Uterus (tissue), 4 donors: Measurements from ENCODE around the gene MCTP1. TPM values are rescaled to one million over a fixed set of nuclear protein-coding genes. Genes with fewer than 3 reads are reported as not detected.
A peak's percentile ranks its signal among the peaks of the same experiment; 100 is the strongest.

Source experiments
- DNase-seq, 2 donors: peaks; one replicate each; pipeline ENCODE4 v3.0.0-alpha.2; 2019 to 2020
- H3K27ac ChIP-seq, 2 donors: fragments of 200-600 bp; sonication (generic); 1 replicate in 1 of 2; 2 replicates in 1 of 2; pipeline ENCODE4 v1.5.1; 2016 to 2018
- H3K27me3 ChIP-seq, 2 donors: fragments of 200-600 bp; sonication (generic); one replicate each; pipeline ENCODE4 v1.5.1; 2018 to 2019; ENCODE audit warnings: control low read depth in 1 of 2
- H3K36me3 ChIP-seq, 2 donors: fragments of 200-600 bp; sonication (generic); one replicate each; pipeline ENCODE4 v1.5.1; 2019; ENCODE audit warnings: control low read depth in 1 of 2
- H3K4me1 ChIP-seq, 2 donors: fragments of 200-600 bp; sonication (generic); one replicate each; pipeline ENCODE4 v1.5.1; 2018 to 2019; ENCODE audit warnings: control low read depth in 1 of 2
- H3K4me3 ChIP-seq, 2 donors: fragments of 200-600 bp; sonication (generic); 1 replicate in 1 of 2; 2 replicates in 1 of 2; pipeline ENCODE4 v1.5.1; 2018 to 2019; ENCODE audit warnings: mild to moderate bottlenecking in 1 of 2
- H3K9me3 ChIP-seq, 2 donors: fragments of 200-600 bp; sonication (generic); one replicate each; pipeline ENCODE4 v1.5.1; 2019; ENCODE audit warnings: control low read depth in 1 of 2
- POLR2A ChIP-seq, 2 donors: fragments of 450-650 bp; IDR thresholded peaks; one replicate each; pipeline ENCODE4 v1.6.1; 2016; ENCODE audit warnings: antibody characterized with exemption in 2 of 2, mild to moderate bottlenecking in 1 of 2, moderate library complexity in 1 of 2
- intact Hi-C: fragments of 100-400 bp; cut with DNase I; formaldehyde crosslinking; loops from one replicate; pipeline ENCODE4 v1.15.1; 2023; ENCODE audit warnings: low total_unique reads
- total RNA-seq, 4 donors: library from RNA; depleted of rRNA in 3 of 4; stranded (reverse); fragments of >200 nt in 3 of 4; gene quantifications; one replicate each; pipeline versions ENCODE4 v1.1.0 to v1.2.4, GENCODE V29; 2014 to 2023
- TF ChIP-seq, protein P1 (sequence below), 4 experiments: fragments of 200-600 bp in 2 of 4; fragments of 450-650 bp in 2 of 4; sonication (generic) in 2 of 4; IDR thresholded peaks; one replicate each; pipeline ENCODE4 v1.5.1; 2016 to 2019; ENCODE audit warnings: antibody characterized with exemption in 4 of 4, mild to moderate bottlenecking in 2 of 4, moderate library complexity in 1 of 4
- donor health status: DM: yes; HTN: yes; CAD: no.

The MCTP1 gene
- total RNA-seq, 4 donors from 2014 or later, result 25.3 to 114 (median 27.6) TPM

DNA sequence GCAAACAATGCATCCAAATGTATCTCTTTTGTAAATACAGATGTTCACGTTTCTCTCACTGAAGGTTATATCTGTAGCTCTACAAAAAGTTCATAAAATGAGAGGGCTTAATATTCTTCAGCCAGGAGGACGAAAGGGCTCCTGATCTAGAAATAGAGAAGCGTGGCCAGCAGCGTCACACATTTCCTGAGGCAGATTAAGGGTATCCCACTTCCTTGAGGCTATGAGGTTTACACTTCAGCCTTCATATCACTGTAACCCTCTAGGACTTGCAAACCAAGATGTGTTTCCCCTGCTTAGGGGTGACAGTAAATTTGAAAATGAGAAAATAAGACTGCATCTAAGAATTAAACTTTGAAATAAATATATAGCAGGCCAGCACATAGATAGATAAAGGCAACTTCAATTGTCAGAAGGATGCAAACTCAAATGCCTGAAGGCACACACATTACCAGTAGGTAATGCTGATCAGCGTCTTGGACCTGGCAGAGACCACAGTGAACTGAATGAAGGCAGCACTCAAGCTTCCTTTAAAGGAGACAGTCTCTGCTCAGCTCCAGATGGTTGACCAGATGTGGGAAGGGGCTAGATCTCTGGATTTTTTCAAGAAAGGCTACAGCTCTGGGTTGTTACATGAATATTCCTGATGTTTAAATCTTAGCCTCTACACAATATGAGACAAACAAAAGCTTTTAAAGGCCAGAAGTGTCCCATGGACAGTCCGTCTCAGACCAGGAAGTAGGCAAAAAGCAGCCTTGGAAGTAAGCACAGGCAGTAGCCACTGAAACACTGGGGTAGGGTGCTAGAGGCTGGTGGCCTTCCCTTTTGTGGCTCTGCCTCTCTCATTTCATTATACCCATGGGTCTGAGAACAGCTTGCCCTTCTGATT is 197.7 kb downstream of the MCTP1 start:
- Histone ChIP-seq H3K4me1 (no peaks in the 10 kb centered on the region), H3K4me3 (no peak overlapping the region), H3K27me3 (no peaks in the 10 kb centered on the region), H3K36me3 (no peaks in the 10 kb centered on the region), H3K9me3 (no peaks in the 10 kb centered on the region), H3K27ac (no peak overlapping the region)
- intact Hi-C loops, result no loop called here
- no peak for TF ChIP-seq POLR2A (IDR thresholded peaks at IDR 0.05)
- no peak for DNase-seq

DNA sequence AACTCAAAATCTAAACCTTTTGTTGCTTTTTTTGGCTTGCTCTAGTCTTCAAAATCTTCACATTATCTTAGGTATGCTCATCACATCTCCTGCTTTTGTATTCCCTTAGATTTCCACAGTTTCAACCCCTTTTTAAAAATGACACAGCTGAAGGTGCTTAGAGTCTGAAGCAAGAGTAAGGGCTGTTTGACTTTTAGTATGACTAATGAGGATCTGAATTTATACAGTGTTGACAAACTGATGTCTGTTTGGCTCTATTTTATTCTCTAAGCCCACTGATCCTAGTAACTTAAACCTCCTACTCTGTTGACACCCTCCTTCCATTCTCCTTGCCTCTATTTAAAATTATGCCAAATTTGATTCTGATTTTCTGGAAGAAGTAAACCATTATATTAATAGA is 200.1 kb downstream of the MCTP1 start:
- TF ChIP-seq POLR2A (IDR thresholded peaks at IDR 0.05), result no peak
- TF ChIP-seq, protein P1, sequence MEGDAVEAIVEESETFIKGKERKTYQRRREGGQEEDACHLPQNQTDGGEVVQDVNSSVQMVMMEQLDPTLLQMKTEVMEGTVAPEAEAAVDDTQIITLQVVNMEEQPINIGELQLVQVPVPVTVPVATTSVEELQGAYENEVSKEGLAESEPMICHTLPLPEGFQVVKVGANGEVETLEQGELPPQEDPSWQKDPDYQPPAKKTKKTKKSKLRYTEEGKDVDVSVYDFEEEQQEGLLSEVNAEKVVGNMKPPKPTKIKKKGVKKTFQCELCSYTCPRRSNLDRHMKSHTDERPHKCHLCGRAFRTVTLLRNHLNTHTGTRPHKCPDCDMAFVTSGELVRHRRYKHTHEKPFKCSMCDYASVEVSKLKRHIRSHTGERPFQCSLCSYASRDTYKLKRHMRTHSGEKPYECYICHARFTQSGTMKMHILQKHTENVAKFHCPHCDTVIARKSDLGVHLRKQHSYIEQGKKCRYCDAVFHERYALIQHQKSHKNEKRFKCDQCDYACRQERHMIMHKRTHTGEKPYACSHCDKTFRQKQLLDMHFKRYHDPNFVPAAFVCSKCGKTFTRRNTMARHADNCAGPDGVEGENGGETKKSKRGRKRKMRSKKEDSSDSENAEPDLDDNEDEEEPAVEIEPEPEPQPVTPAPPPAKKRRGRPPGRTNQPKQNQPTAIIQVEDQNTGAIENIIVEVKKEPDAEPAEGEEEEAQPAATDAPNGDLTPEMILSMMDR (IDR thresholded peaks at IDR 0.05), result no peak
- no peaks in the 10 kb centered on the region for H3K27me3 ChIP-seq
- no peak overlapping the region for H3K4me3 ChIP-seq
- no peaks in the 10 kb centered on the region for H3K9me3 ChIP-seq
- no peaks in the 10 kb centered on the region for H3K4me1 ChIP-seq
- no peaks in the 10 kb centered on the region for H3K36me3 ChIP-seq
- intact Hi-C loops, result no loop called here
- no peak for DNase-seq
- H3K27ac ChIP-seq, result no peak overlapping the region

DNA sequence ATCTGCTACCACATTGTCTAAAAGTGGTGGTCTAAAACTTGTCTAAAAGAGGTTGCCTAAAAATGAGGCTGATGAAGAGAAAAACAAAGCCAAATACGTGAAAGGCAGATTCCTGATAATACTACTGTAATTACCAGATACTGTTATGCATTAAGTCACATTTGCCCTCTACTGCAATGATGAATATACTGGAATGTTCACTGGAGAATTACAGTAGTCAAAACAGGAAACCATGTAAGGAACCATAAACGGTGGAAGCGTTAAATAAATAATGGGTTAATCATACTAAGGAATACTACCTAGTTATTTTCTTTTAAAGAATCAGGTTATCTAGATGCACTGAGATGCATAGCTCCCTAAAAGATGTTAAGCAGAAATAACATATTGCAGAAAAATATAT is 201.3 kb downstream of the MCTP1 start:
- Histone ChIP-seq H3K4me3 (no peak overlapping the region), H3K4me1 (no peaks in the 10 kb centered on the region), H3K36me3 (no peaks in the 10 kb centered on the region), H3K27ac (no peak overlapping the region), H3K9me3 (no peaks in the 10 kb centered on the region), H3K27me3 (no peaks in the 10 kb centered on the region)
- TF ChIP-seq, protein P1 (IDR thresholded peaks at IDR 0.05), result no peak
- no peak for TF ChIP-seq POLR2A (IDR thresholded peaks at IDR 0.05)
- intact Hi-C loops, result no loop called here
- no peak for DNase-seq

DNA sequence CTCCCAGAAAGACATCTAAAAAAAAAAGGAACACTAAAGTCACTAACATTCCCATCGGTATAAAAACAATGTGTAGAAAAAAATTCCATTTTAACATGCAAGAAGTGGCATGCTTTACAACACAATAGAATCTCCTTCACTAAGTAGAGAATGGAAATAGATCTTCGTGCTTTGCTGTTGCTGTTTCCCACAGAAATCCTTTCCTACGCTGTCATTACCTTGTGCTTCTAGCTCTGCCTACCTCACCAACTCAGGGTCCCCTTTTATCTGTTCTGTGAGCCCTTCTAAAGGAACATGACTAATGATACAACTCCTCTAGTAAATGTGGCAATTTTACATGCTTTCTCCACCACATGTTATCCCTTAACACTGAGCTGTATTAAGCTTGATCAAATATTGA is 202.9 kb downstream of the MCTP1 start:
- no peaks in the 10 kb centered on the region for H3K36me3 ChIP-seq
- no peak for DNase-seq
- no peaks in the 10 kb centered on the region for H3K9me3 ChIP-seq
- no peak overlapping the region for H3K4me3 ChIP-seq
- H3K27ac ChIP-seq, result peak overlapping the region; percentile 44 to 62
- TF ChIP-seq, protein P1 (IDR thresholded peaks at IDR 0.05), result no peak
- no peak for TF ChIP-seq POLR2A (IDR thresholded peaks at IDR 0.05)
- intact Hi-C loops, result no loop called here
- no peaks in the 10 kb centered on the region for H3K27me3 ChIP-seq
- H3K4me1 ChIP-seq, result no peaks in the 10 kb centered on the region

DNA sequence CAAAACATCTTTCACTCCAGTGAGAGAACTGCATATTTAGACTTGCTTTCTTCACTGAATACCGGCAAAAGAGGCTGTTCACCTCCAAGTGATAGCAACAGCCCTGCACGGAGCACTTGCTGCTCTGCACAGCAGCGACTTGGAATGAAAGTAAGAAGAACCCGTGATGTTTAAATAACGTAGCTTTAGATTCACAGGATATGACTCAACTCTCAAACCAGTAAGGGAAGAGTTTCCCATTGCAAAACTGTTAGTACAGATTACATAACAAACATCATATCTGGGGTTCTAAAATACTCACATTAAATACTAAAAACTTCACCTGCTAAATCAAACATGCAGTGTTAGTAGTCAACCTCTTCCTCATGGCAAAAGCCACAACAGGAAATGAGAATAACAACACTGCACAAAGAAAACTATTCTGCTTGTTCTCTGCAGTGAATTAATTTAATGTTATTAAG is 203.4 kb downstream of the MCTP1 start:
- peak in 1 of 2 donors; percentile 24 for DNase-seq
- peak overlapping the region; percentile 2 to 18 for H3K4me3 ChIP-seq
- peak overlapping the region; percentile 44 to 62 for H3K27ac ChIP-seq

More for the DNA sequence above, 203.4 kb downstream of the MCTP1 start:
- TF ChIP-seq, protein P1 (IDR thresholded peaks at IDR 0.05), result no peak
- TF ChIP-seq POLR2A (IDR thresholded peaks at IDR 0.05), result peak; percentile 19 to 69
- Histone ChIP-seq H3K9me3 (no peaks in the 10 kb centered on the region), H3K36me3 (no peaks in the 10 kb centered on the region), H3K4me1 (no peaks in the 10 kb centered on the region), H3K27me3 (no peaks in the 10 kb centered on the region)
- intact Hi-C loops, result no loop called here
